ENCODE results near the gene HMGCR. TPM values are rescaled to one million over a fixed set of nuclear protein-coding genes. Genes with fewer than 3 reads are reported as not detected.

The HMGCR gene
- total and polyA plus RNA-seq, 4 donors = 12.4 to 237 (median 77.1) TPM

GRCh38 chr5:75340714-75341478 lies 3.9 kb downstream of the HMGCR start:
- Histone ChIP-seq H3K9me3 (ENCODE audit: control insufficient read depth in 4 of 4, low read length in 3 of 4) (no peaks in the 10 kb centered on the region), H3K36me3 (ENCODE audit: control insufficient read depth in 4 of 4, insufficient read depth in 3 of 4, low read depth in 1 of 4, low read length in 3 of 4) (peaks cover under 1 to 14% (median 10%) of the 10 kb centered on the region in 4 donors), H3K27me3 (ENCODE audit: control insufficient read depth in 4 of 4, insufficient read depth in 4 of 4, low read length in 3 of 4) (no peaks in the 10 kb centered on the region), H3K9ac (ENCODE audit: low read depth in 1 of 2, low read length in 2 of 2) (no peak overlapping the region), H3K4me3 (ENCODE audit: low read depth in 1 of 3, low read length in 3 of 3) (no peak overlapping the region), H3K4me1 (ENCODE audit: control insufficient read depth in 4 of 4, insufficient read depth in 4 of 4, low read length in 3 of 4) (peaks cover 0 to 38% (median 20%) of the 10 kb centered on the region in 4 donors), H3K27ac (ENCODE audit: low read depth in 1 of 2, low read length in 2 of 2) (no peak overlapping the region)
- WGBS = 50% methylated on average over 3 of the region's 3 CpGs
- TF ChIP-seq ZBTB33 (IDR thresholded peaks at IDR 0.05) (no peak), EGR1 (IDR thresholded peaks at IDR 0.05; ENCODE audit: low read depth in 2 of 2) (no peak), JUND (IDR thresholded peaks at IDR 0.05) (no peak), RXRA (IDR thresholded peaks at IDR 0.05) (no peak), SP1 (IDR thresholded peaks at IDR 0.05) (no peak), FOXA1 (IDR thresholded peaks at IDR 0.05) (no peak), RAD21 (IDR thresholded peaks at IDR 0.05) (no peak), HNF4A (conservative IDR thresholded peaks at IDR 0.05) (no peak), TAF1 (conservative IDR thresholded peaks at IDR 0.05) (no peak), CTCF (IDR thresholded peaks at IDR 0.05; ENCODE audit: low read depth, low read length, missing input control) (no peak), MAX (IDR thresholded peaks at IDR 0.05) (no peak), HNF4G (IDR thresholded peaks at IDR 0.05) (no peak)
- DNase-seq (ENCODE audit: low spot score) = no peak

GRCh38 chr5:75341934-75342333 lies 4.9 kb downstream of the HMGCR start:
- DNase-seq (ENCODE audit: low spot score) = no peak
- 75% methylated on average over 1 of the region's 1 CpG for WGBS
- Histone ChIP-seq H3K4me3 (ENCODE audit: low read depth in 1 of 3, low read length in 3 of 3) (no peak overlapping the region), H3K36me3 (ENCODE audit: control insufficient read depth in 4 of 4, insufficient read depth in 3 of 4, low read depth in 1 of 4, low read length in 3 of 4) (peaks cover 3 to 18% (median 16%) of the 10 kb centered on the region in 4 donors), H3K9ac (ENCODE audit: low read depth in 1 of 2, low read length in 2 of 2) (no peak overlapping the region), H3K9me3 (ENCODE audit: control insufficient read depth in 4 of 4, low read length in 3 of 4) (no peaks in the 10 kb centered on the region), H3K4me1 (ENCODE audit: control insufficient read depth in 4 of 4, insufficient read depth in 4 of 4, low read length in 3 of 4) (peaks cover 0 to 31% (median 15%) of the 10 kb centered on the region in 4 donors), H3K27ac (ENCODE audit: low read depth in 1 of 2, low read length in 2 of 2) (no peak overlapping the region), H3K27me3 (ENCODE audit: control insufficient read depth in 4 of 4, insufficient read depth in 4 of 4, low read length in 3 of 4) (no peaks in the 10 kb centered on the region)
- TF ChIP-seq FOXA1 (IDR thresholded peaks at IDR 0.05) (no peak), HNF4G (IDR thresholded peaks at IDR 0.05) (no peak), EGR1 (IDR thresholded peaks at IDR 0.05; ENCODE audit: low read depth in 2 of 2) (no peak), JUND (IDR thresholded peaks at IDR 0.05) (no peak), FOXA2 (IDR thresholded peaks at IDR 0.05) (no peak), MAX (IDR thresholded peaks at IDR 0.05) (no peak), CTCF (IDR thresholded peaks at IDR 0.05; ENCODE audit: low read depth, low read length, missing input control) (no peak), REST (IDR thresholded peaks at IDR 0.05) (no peak), SP1 (IDR thresholded peaks at IDR 0.05) (no peak)
